GM21528 (cell line): ENCODE results near the gene SREK1.
"Not testable (repeated sequence)": the region's sequence is repeated elsewhere in the genome, so short reads cannot be mapped to it uniquely, and the experiment has no call there.

Experiments
- ATAC-seq: cut with Tn5 transposase; IDR thresholded peaks from one replicate; pipeline ENCODE4 v1.9.1; 2021; ENCODE audit warnings: mild to moderate bottlenecking, moderate library complexity; ENCODE audit not compliant: unreplicated experiment, low FRiP score

SREK1 gene, protein sequence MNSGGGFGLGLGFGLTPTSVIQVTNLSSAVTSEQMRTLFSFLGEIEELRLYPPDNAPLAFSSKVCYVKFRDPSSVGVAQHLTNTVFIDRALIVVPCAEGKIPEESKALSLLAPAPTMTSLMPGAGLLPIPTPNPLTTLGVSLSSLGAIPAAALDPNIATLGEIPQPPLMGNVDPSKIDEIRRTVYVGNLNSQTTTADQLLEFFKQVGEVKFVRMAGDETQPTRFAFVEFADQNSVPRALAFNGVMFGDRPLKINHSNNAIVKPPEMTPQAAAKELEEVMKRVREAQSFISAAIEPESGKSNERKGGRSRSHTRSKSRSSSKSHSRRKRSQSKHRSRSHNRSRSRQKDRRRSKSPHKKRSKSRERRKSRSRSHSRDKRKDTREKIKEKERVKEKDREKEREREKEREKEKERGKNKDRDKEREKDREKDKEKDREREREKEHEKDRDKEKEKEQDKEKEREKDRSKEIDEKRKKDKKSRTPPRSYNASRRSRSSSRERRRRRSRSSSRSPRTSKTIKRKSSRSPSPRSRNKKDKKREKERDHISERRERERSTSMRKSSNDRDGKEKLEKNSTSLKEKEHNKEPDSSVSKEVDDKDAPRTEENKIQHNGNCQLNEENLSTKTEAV

DNA sequence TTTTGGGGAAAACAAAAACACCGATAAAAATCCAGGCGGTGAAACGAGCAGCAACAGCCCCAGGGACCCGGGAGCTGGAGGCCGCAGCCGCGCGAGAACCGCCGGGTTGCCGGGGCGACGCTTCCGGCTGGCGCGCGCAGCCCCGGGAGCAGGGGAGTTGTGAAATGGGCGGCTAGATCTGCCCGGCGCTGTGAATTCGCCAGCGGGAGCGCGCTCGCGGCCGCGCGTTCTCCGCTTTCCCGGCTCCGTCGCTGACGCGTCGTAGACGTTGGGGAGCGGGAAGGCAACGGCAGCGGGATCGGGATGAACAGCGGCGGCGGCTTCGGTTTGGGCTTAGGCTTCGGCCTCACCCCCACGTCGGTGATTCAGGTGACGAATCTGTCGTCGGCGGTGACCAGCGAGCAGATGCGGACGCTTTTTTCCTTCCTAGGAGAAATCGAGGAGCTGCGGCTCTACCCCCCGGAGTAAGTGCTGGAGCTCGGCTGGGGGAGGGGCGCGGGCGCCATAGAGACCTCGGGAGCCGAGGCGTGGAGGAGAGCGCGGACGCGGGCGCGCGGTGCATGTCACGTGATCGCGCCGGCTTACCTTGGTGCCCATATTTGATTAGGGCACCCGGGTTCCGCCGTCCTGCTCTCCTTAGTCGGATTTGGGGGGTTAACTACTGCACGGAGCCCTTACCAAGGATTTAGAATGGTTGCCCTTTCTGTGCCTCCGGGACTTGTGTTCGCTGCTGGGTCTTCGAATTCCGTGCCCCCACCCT lies at the start of gene SREK1:
Gene SREK1 (plus strand): TSS at position 227 of the 760 bp plus-strand sequence. CDS start 77 bp downstream, at position 304.
- peak; percentile 88 for ATAC-seq

DNA sequence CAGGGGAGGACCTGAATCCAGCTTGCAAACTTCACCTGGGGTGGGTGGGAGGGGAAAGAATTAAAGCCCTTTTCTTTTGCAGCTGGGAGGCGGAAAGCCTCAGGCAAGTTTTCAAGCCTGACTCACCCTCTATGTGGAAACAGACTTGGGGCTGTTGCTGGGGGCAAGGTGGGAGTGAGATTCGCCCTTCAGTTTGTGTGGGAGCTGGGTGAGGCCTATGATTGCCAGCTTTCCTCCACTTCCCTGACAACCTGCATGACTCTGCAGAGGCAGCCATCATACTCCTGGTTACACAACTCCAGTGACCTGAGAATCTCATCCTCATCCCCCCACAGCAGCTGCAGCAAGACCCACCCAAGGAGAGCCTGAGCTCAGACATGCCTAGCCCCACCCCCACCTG lies 43.2 kb upstream of the SREK1 start:
- ATAC-seq = no peak

DNA sequence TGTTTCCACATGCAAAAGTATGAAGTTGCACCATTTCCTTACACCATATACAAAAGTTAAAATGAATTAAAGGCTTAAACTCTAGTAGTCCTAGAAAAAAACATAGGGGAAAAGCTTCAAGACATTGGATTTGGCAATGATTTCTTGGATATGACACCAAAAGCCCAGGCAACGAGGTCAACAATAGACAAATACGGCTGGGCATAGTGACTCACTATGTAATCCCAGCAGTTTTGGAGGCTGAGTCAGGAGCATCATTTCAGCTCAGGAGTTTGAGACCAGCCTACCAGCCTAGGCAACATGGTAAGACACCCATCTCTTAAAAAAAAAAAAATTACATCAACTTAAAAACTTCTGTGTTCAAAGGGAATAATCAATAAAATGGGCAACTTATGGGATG lies 30.9 kb upstream of the SREK1 start:
- ATAC-seq = no peak

GRCh38 chr5:66118304-66118703 lies 25.8 kb upstream of the SREK1 start:
- ATAC-seq = no peak

DNA sequence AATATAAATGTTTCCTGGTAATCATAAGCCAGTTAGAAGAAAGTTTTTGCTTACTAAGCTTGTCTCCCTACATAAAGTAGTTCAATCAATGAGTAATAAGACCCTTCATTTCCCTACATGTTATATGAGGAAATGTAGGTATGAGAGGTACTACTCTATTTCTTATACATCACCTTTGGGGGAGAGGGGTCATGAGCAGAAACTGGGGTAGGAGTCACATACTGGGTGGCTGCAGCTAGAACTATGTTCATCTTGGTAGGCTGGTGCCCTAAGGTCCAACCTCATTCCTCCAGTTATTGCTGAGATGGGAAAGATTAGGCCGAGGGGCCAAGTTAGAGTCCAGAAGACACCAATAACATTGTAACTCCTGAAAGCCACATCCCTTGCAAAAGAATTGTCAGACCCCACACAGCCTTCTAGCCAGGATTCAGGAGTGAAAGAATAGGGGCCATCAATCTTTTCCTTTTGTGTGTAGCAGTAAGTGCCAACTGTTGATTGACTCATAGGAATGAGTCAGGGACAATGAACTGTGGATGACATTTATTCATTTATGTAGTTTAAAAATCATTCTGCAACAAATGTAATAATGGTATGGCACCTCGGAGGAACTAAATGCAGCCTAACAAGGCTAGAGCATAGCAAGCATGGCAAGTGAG lies 21.6 kb upstream of the SREK1 start:
- no peak for ATAC-seq

GRCh38 chr5:66129144-66129543 lies 15.0 kb upstream of the SREK1 start:
- ATAC-seq = no peak

DNA sequence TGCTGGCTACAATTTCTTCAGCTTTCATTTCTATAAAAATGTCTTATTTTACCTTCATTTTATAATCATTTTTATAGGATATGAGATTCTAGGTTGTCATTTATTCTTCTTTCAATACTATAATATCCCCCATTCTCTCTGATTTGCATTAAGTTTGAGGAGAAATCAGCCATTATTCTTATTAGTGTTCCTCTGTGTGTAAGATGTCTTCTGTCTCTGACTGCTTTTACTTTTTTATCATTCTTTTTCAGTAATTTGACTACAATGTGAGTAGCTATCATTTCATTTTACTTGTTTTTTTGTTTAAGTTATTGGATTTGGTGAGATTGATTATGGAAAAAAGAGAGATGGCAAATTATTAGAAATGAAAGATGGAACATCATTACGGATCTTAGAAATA lies 13.6 kb upstream of the SREK1 start:
- ATAC-seq = no peak

DNA sequence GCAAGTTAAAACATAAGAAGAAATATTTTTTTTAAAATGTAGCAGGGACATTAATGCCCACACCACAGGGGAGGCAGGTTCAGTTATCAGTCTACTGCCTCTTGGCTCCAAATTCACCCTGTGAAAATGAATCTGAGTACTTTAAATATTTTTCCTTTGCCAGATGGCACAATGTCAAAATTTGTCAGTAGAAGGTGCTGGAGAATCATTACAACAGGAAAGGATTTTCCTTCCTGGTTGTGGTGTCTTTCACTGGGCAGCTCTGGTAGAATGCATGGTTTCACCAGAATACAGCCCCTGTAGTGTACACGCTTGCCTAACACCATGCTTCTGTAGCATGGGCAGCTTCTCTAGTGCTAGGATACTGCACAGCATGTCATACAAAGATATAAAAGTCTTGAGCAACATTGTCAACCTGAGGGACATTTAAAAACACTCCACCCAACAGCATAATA lies 9.7 kb upstream of the SREK1 start:
- ATAC-seq = no peak

DNA sequence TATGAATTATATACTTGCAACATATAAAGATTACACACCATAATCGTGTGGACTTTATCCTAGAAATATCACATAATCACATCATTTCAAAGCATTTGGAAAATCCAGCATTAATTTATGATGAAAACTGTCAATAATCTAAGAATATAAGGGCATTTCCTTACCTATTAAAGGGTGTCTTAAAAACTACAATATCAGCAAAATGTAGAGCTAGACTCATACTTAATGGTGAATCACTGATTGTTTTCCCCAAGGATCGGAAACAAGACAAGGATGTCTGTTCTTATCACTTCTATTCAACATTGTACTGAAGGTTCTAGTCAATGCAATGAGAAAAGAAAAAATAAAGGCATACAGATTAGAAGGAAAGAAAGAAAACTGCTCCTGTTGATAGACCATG lies 8.0 kb upstream of the SREK1 start:
- no peak for ATAC-seq

- ATAC-seq = not testable (repeated sequence)
Measured at GRCh38 chr5:66136944-66137343, 7.2 kb upstream of the SREK1 start.

- ATAC-seq = no peak
Measured at GRCh38 chr5:66138637-66139317, 5.3 kb upstream of the SREK1 start.

DNA sequence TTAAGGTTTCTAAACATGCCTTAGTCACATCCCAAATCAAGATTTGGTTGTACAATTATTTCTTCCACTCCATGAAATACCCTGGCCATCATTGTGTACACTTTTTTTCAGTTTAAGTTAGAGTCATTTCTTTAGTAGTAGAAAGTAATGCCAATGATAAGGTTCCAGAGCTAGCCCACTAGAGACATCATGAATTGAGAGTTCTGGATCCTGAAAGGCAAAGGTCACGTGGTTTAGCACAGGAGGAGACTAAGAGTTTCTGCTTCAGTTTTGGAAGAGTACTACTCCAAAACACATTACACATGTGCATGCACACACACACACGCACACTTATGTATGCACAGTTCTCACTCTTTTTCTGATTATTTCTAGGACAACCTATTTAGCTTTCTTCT lies 4.8 kb upstream of the SREK1 start:
- ATAC-seq = no peak

GRCh38 chr5:66142417-66142816 lies 1.7 kb upstream of the SREK1 start:
- ATAC-seq = no peak

- peak; percentile 35 for ATAC-seq
Measured at GRCh38 chr5:66143473-66144073, 527 bp upstream of the SREK1 start.

- ATAC-seq = peak; percentile 49
Measured at GRCh38 chr5:66144834-66145390, 812 bp downstream of the SREK1 start.

- ATAC-seq = no peak
Measured at GRCh38 chr5:66145737-66146136, 1.6 kb downstream of the SREK1 start.

- no peak for ATAC-seq
Measured at GRCh38 chr5:66149950-66150349, 5.8 kb downstream of the SREK1 start.

GRCh38 chr5:66151030-66151429 lies 6.9 kb downstream of the SREK1 start:
- ATAC-seq = no peak

- ATAC-seq = no peak
Measured at GRCh38 chr5:66151491-66151890, 7.4 kb downstream of the SREK1 start.
